ENCODE data around the gene SCAF8. TPM values are rescaled to one million over a fixed set of nuclear protein-coding genes. Genes with fewer than 3 reads are reported as not detected.

SCAF8 gene
- total and polyA plus RNA-seq, 2 of the 8 experiments (the other 6 are each of a cell fraction or from before 2014, with no cell fraction given): 20.3 to 46.3 TPM

GRCh38 chr6:154767003-154767723 lies 33.9 kb downstream of the SCAF8 start (continued):
- TF ChIP-seq CHD7 (IDR thresholded peaks at IDR 0.05; ENCODE audit: insufficient replicate concordance, low read length) (no peak), KDM1A (IDR thresholded peaks at IDR 0.05; ENCODE audit: borderline replicate concordance, low read length) (no peak), SP4 (IDR thresholded peaks at IDR 0.05; ENCODE audit: low read length) (no peak), ATF2 (IDR thresholded peaks at IDR 0.05; ENCODE audit: low read length) (no peak), ASH2L (IDR thresholded peaks at IDR 0.05; ENCODE audit: low read length) (no peak), POU5F1 (IDR thresholded peaks at IDR 0.05; ENCODE audit: low read depth, low read length) (no peak)
